Transverse colon (tissue), 4 donors: ENCODE data around the gene GLI3. TPM values are rescaled to one million over a fixed set of nuclear protein-coding genes. Genes with fewer than 3 reads are reported as not detected.
"Not testable (repeated sequence)": the region's sequence is repeated elsewhere in the genome, so short reads cannot be mapped to it uniquely, and the experiment has no call there.

Experiments
- DNase-seq: peaks from one replicate; pipeline ENCODE4 v3.0.0-alpha.2; 2019
- H3K27ac ChIP-seq, 4 donors: fragments of 200-600 bp; sonication (generic); 2 replicates each; pipeline ENCODE4 v1.5.1; 2016 to 2018; ENCODE audit warnings: inconsistent platforms in 4 of 4
- H3K27me3 ChIP-seq: fragments of 200-600 bp; sonication (generic); 2 replicates; pipeline ENCODE4 v1.5.1; 2017; ENCODE audit warnings: inconsistent platforms
- H3K36me3 ChIP-seq, 4 donors: fragments of 200-600 bp; sonication (generic); 2 replicates each; pipeline ENCODE4 v1.5.1; 2017 to 2019; ENCODE audit warnings: inconsistent platforms in 4 of 4
- H3K4me1 ChIP-seq, 4 donors: fragments of 200-600 bp; sonication (generic); 2 replicates each; pipeline ENCODE4 v1.5.1; 2017 to 2020; ENCODE audit warnings: inconsistent platforms in 4 of 4
- H3K4me3 ChIP-seq, 4 donors: fragments of 200-600 bp; sonication (generic); 1 replicate in 1 of 4; 2 replicates in 3 of 4; pipeline versions ENCODE4 v1.5.1 to v1.6.1; 2017 to 2019; ENCODE audit warnings: inconsistent platforms in 4 of 4
- H3K9me3 ChIP-seq, 2 donors: fragments of 200-600 bp; sonication (generic); 2 replicates each; pipeline ENCODE4 v1.5.1; 2017 to 2019; ENCODE audit warnings: inconsistent platforms in 2 of 2
- CTCF ChIP-seq, 5 experiments: fragments of 200-600 bp in 3 of 5; fragments of 450-650 bp in 2 of 5; sonication (generic) in 3 of 5; IDR thresholded peaks; 1 replicate in 2 of 5; 2 replicates in 3 of 5; pipeline ENCODE4 v1.5.1; 2016 to 2017; ENCODE audit warnings: antibody characterized with exemption in 5 of 5, inconsistent platforms in 3 of 5, mild to moderate bottlenecking in 2 of 5, moderate library complexity in 1 of 5
- EP300 ChIP-seq: sonication (generic); formaldehyde crosslinking; IDR thresholded peaks from one replicate; pipeline ENCODE4 v1.6.1; 2017; ENCODE audit warnings: antibody characterized with exemption, low read depth
- POLR2A ChIP-seq: fragments of 450-650 bp; IDR thresholded peaks from one replicate; pipeline ENCODE4 v1.6.1; 2016; ENCODE audit warnings: antibody characterized with exemption, mild to moderate bottlenecking, moderate library complexity
- POLR2AphosphoS5 ChIP-seq, 3 donors: sonication (generic); formaldehyde crosslinking; IDR thresholded peaks; one replicate each; pipeline ENCODE4 v1.6.1; 2016; ENCODE audit warnings: antibody characterized with exemption in 3 of 3
- WGBS, 2 donors: methylation state at CpG; one replicate each; pipeline ENCODE4 v1.1.5; 2018; ENCODE audit warnings: low coverage in 1 of 2; 5-methylcytosine and 5-hydroxymethylcytosine counted together
- in situ Hi-C, 4 donors: fragments of 200-750 bp; cut with MboI; loops; one replicate each; pipeline versions ENCODE4 v1.15.0 to v1.15.1; 2017; ENCODE audit warnings: low sequenced_read_pairs in 3 of 4, low pct_ligation_motif_present in 1 of 4, low pct_unique_long_range_greater_than_20kb in 1 of 4
- intact Hi-C: fragments of 100-400 bp; cut with DNase I; formaldehyde crosslinking; loops from one replicate; pipeline ENCODE4 v1.15.1; 2023; ENCODE audit warnings: low total_unique reads
- total RNA-seq, 4 donors: library from RNA; depleted of rRNA; stranded (reverse); fragments of >200 nt; gene quantifications; one replicate each; pipeline ENCODE4 v1.1.0, GENCODE V29; 2016

Gene GLI3
- total RNA-seq, 4 donors from 2014 or later, result 3.7 to 41.1 (median 5.3) TPM

GRCh38 chr7:42213093-42213492 is 23.9 kb downstream of the GLI3 start:
- TF ChIP-seq POLR2A, result no peak
- no peak for TF ChIP-seq CTCF (IDR thresholded peaks at IDR 0.05)
- TF ChIP-seq POLR2AphosphoS5 (IDR thresholded peaks at IDR 0.05), result no peak
- no peak for TF ChIP-seq EP300
- H3K36me3 ChIP-seq, result no peaks in the 10 kb centered on the region
- in situ Hi-C loops, result no loop called here

GRCh38 chr7:42212541-42213090 is 24.4 kb downstream of the GLI3 start:
- Histone ChIP-seq H3K27ac (no peak overlapping the region), H3K9me3 (no peaks in the 10 kb centered on the region), H3K36me3 (no peaks in the 10 kb centered on the region), H3K4me3 (no peak overlapping the region), H3K4me1 (peaks cover 0 to 5% (median 2%) of the 10 kb centered on the region in 4 donors), H3K27me3 (no peaks in the 10 kb centered on the region)
- 80 to 86% methylated on average over 8 of the region's 8 CpGs for WGBS, 2 donors
- in situ Hi-C loops, result no loop called here
- TF ChIP-seq POLR2A (no peak), CTCF (IDR thresholded peaks at IDR 0.05) (no peak), EP300 (no peak), POLR2AphosphoS5 (IDR thresholded peaks at IDR 0.05) (no peak)
- intact Hi-C loops, result no loop called here
- DNase-seq, result no peak

More at GRCh38 chr7:42213093-42213492, 23.9 kb downstream of the GLI3 start:
- Histone ChIP-seq H3K9me3 (no peaks in the 10 kb centered on the region), H3K27me3 (no peaks in the 10 kb centered on the region), H3K4me1 (peaks cover 0 to 5% (median 2%) of the 10 kb centered on the region in 4 donors), H3K27ac (no peak overlapping the region), H3K4me3 (no peak overlapping the region)
- no peak for DNase-seq
- 84 to 85% methylated on average over 3 of the region's 3 CpGs for WGBS, 2 donors
- intact Hi-C loops, result no loop called here

DNA sequence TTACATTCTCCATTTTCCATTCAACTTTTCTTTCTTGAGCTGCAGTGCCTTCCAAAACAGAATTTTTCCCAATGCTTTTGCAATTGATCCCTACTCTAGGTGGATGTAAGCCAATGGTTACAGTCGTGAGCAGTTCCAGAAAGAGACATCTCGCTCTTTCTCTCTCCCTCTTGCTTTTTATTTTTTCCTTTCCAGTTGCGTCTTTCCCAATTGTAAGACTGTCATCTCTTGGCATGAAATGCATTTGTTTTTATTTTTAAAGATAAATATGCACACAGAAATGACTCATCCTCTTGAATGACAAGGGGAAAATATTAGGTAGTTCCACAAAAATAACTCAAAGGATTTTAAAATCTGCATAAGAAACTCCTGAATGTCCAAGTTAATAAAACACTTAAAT is 25.1 kb downstream of the GLI3 start:
- Histone ChIP-seq H3K4me1 (peaks cover 0 to 5% (median 2%) of the 10 kb centered on the region in 4 donors), H3K4me3 (no peak overlapping the region), H3K27me3 (no peaks in the 10 kb centered on the region), H3K27ac (no peak overlapping the region), H3K36me3 (no peaks in the 10 kb centered on the region), H3K9me3 (no peaks in the 10 kb centered on the region)
- WGBS, 2 donors, result 76 to 84% methylated on average over 3 of the region's 3 CpGs
- TF ChIP-seq POLR2A (no peak), EP300 (no peak), POLR2AphosphoS5 (IDR thresholded peaks at IDR 0.05) (no peak), CTCF (IDR thresholded peaks at IDR 0.05) (no peak)
- DNase-seq, result no peak
- intact Hi-C loops, result no loop called here
- in situ Hi-C loops, result no loop called here

- Histone ChIP-seq H3K4me3 (no peak overlapping the region), H3K36me3 (no peaks in the 10 kb centered on the region), H3K27me3 (no peaks in the 10 kb centered on the region), H3K9me3 (no peaks in the 10 kb centered on the region), H3K4me1 (peaks cover 0 to 5% (median 2%) of the 10 kb centered on the region in 4 donors), H3K27ac (peak overlapping the region in 1 of 4 donors; percentile 1)
- in situ Hi-C loops, result no loop called here
- no peak for DNase-seq
- 61 to 67% methylated on average over 3 of the region's 3 CpGs for WGBS, 2 donors
- TF ChIP-seq POLR2AphosphoS5 (IDR thresholded peaks at IDR 0.05), result no peak
- no peak for TF ChIP-seq EP300
- no peak for TF ChIP-seq POLR2A
- intact Hi-C loops, result no loop called here
Observed at GRCh38 chr7:42210779-42211178, 26.2 kb downstream of the GLI3 start.

DNA sequence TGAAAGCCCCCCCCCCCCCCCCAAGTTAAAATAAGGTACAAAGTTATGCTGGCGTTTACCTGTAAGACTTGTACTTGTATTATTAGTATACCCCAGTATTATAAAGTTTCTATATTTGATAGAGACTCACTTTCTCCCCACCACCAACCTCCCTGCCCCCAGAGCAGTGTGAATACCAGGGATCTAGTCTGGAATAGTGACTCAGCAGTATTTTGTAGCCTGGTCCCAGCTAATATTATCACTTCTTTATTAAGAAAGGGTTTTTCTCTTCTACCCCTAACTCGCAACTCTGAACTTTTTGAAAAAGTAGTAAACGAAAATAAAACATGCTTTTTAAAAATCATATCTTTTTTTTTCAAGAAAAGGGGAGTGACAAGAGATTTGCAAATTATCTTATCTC is 26.7 kb downstream of the GLI3 start:
- Histone ChIP-seq H3K27me3 (no peaks in the 10 kb centered on the region), H3K9me3 (no peaks in the 10 kb centered on the region), H3K36me3 (no peaks in the 10 kb centered on the region), H3K4me3 (no peak overlapping the region), H3K27ac (no peak overlapping the region), H3K4me1 (peaks cover 0 to 5% (median 2%) of the 10 kb centered on the region in 4 donors)
- in situ Hi-C loops, result no loop called here
- DNase-seq, result no peak
- TF ChIP-seq EP300 (no peak), CTCF (IDR thresholded peaks at IDR 0.05) (no peak), POLR2A (no peak), POLR2AphosphoS5 (IDR thresholded peaks at IDR 0.05) (no peak)
- intact Hi-C loops, result no loop called here
- WGBS, 2 donors, result 72 to 95% methylated on average over 3 of the region's 3 CpGs

GRCh38 chr7:42209085-42209484 is 27.9 kb downstream of the GLI3 start:
- H3K4me1 ChIP-seq, DNase-seq, intact Hi-C loops, H3K4me3 ChIP-seq, H3K9me3 ChIP-seq, H3K36me3 ChIP-seq, H3K27me3 ChIP-seq, in situ Hi-C loops: not testable (repeated sequence)
- H3K27ac ChIP-seq, result peak overlapping the region; percentile 19 to 51 (median 42)
